Endothelial cell (in vitro differentiated cells): ENCODE data around the gene PIGV. TPM values are rescaled to one million over a fixed set of nuclear protein-coding genes. Genes with fewer than 3 reads are reported as not detected.

ENCODE experiments used
- DNase-seq: peaks from one replicate; pipeline ENCODE4 v3.0.0; 2021; ENCODE audit warnings: low spot score
- H3K27ac Mint-ChIP-seq: one replicate; pipeline ENCODE4 v1.8.0; 2021; ENCODE audit warnings: mixed read lengths, inconsistent platforms; ENCODE audit not compliant: unreplicated experiment
- H3K27me3 Mint-ChIP-seq: one replicate; pipeline ENCODE4 v1.8.0; 2021; ENCODE audit warnings: mild to moderate bottlenecking, moderate library complexity, mixed read lengths, inconsistent platforms; ENCODE audit not compliant: unreplicated experiment
- H3K36me3 Mint-ChIP-seq: one replicate; pipeline ENCODE4 v1.8.0; 2021; ENCODE audit warnings: mild to moderate bottlenecking, low read depth, mixed read lengths, inconsistent platforms; ENCODE audit not compliant: unreplicated experiment
- H3K4me1 Mint-ChIP-seq: one replicate; pipeline ENCODE4 v1.8.0; 2021; ENCODE audit warnings: mild to moderate bottlenecking, mixed read lengths, inconsistent platforms; ENCODE audit not compliant: unreplicated experiment
- H3K4me3 Mint-ChIP-seq: one replicate; pipeline ENCODE4 v1.8.0; 2021; ENCODE audit warnings: mild to moderate bottlenecking, mixed read lengths, inconsistent platforms; ENCODE audit not compliant: unreplicated experiment
- H3K9me3 Mint-ChIP-seq: one replicate; pipeline ENCODE4 v1.8.0; 2021; ENCODE audit warnings: mixed read lengths, inconsistent platforms; ENCODE audit not compliant: unreplicated experiment
- CTCF ChIP-seq: fragments of 200-600 bp; sonication (generic); IDR thresholded peaks from one replicate; pipeline ENCODE4 v1.5.0; 2021; ENCODE audit warnings: antibody characterized with exemption; ENCODE audit not compliant: unreplicated experiment
- total RNA-seq: library from RNA; stranded (reverse); fragmentation: NEBNext Ultra II Directional; extraction: Animal tissue kit (Norgen Biotek cat#: 25700); gene quantifications from one replicate; pipeline ENCODE4 v1.2.1, GENCODE V29; 2021; ENCODE audit not compliant: unreplicated experiment

The PIGV gene
- total RNA-seq, 1 donor from 2014 or later: 7.6 TPM

GRCh38 chr1:26811708-26812107, 24.0 kb downstream of the PIGV start:
- H3K36me3 Mint-ChIP-seq: no peaks in the 10 kb centered on the region
- H3K27ac Mint-ChIP-seq: no peak overlapping the region
- no peaks in the 10 kb centered on the region for H3K9me3 Mint-ChIP-seq
- no peak for DNase-seq
- no peak for TF ChIP-seq CTCF
- H3K27me3 Mint-ChIP-seq: peaks cover 4% of the 10 kb centered on the region
- no peak overlapping the region for H3K4me3 Mint-ChIP-seq
- H3K4me1 Mint-ChIP-seq: no peaks in the 10 kb centered on the region

DNA sequence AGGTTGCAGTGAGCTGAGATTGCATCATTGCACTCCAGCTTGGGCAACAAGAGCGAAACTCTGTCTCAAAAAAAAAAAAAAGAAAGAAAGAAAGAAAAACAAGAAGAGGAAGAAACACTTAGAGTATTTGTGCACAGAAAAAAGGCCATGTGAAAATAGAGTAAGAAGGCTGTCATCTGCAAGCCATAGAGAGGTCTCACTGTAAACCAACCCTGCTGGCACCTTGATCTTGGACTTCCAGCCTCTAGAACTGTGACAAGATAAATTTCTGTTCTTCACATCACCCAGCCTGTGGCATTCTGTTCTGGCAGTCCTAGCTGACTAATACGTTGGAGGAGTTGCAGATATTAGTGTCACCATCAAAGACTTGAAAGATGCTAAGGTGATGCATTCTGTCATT, 26.6 kb downstream of the PIGV start:
- no peaks in the 10 kb centered on the region for H3K4me1 Mint-ChIP-seq
- no peak for TF ChIP-seq CTCF
- no peaks in the 10 kb centered on the region for H3K36me3 Mint-ChIP-seq
- no peaks in the 10 kb centered on the region for H3K9me3 Mint-ChIP-seq
- H3K27ac Mint-ChIP-seq: no peak overlapping the region
- peaks cover 5% of the 10 kb centered on the region for H3K27me3 Mint-ChIP-seq
- H3K4me3 Mint-ChIP-seq: no peak overlapping the region
- DNase-seq: no peak

GRCh38 chr1:26814893-26815292, 27.1 kb downstream of the PIGV start:
- Mint-ChIP-seq H3K36me3 (no peaks in the 10 kb centered on the region), H3K27me3 (peaks cover 5% of the 10 kb centered on the region), H3K4me1 (no peaks in the 10 kb centered on the region), H3K4me3 (no peak overlapping the region), H3K9me3 (no peaks in the 10 kb centered on the region), H3K27ac (no peak overlapping the region)
- DNase-seq: no peak
- TF ChIP-seq CTCF: no peak

- TF ChIP-seq CTCF: no peak
- Mint-ChIP-seq H3K4me1 (no peaks in the 10 kb centered on the region), H3K27ac (no peak overlapping the region), H3K36me3 (no peaks in the 10 kb centered on the region), H3K27me3 (peaks cover 2% of the 10 kb centered on the region), H3K9me3 (no peaks in the 10 kb centered on the region), H3K4me3 (no peak overlapping the region)
- DNase-seq: no peak
Observed at GRCh38 chr1:26820784-26821269, 33.1 kb downstream of the PIGV start.

GRCh38 chr1:26822737-26823395, 35.1 kb downstream of the PIGV start:
- H3K36me3 Mint-ChIP-seq: peaks cover 2% of the 10 kb centered on the region
- H3K9me3 Mint-ChIP-seq: no peaks in the 10 kb centered on the region
- no peak for DNase-seq
- H3K27me3 Mint-ChIP-seq: peaks cover 8% of the 10 kb centered on the region
- no peak for TF ChIP-seq CTCF
- H3K4me3 Mint-ChIP-seq: no peak overlapping the region
- no peak overlapping the region for H3K27ac Mint-ChIP-seq
- H3K4me1 Mint-ChIP-seq: peaks cover 7% of the 10 kb centered on the region
